ENCODE data around the gene TBC1D20.
"Not testable (repeated sequence)": the region's sequence is repeated elsewhere in the genome, so short reads cannot be mapped to it uniquely, and the experiment has no call there.

TBC1D20 gene

GRCh38 chr20:462199-462991, at the start of gene TBC1D20:
Gene TBC1D20, minus strand, starts transcription at chr20:462533. Its CDS starts 128 bp downstream, at chr20:462405.
- peak; percentile 64 for DNase-seq

GRCh38 chr20:510328-511057, 48.2 kb upstream of the TBC1D20 start:
- not testable (repeated sequence) for DNase-seq

GRCh38 chr20:508364-508787, 46.0 kb upstream of the TBC1D20 start:
- not testable (repeated sequence) for DNase-seq

DNA sequence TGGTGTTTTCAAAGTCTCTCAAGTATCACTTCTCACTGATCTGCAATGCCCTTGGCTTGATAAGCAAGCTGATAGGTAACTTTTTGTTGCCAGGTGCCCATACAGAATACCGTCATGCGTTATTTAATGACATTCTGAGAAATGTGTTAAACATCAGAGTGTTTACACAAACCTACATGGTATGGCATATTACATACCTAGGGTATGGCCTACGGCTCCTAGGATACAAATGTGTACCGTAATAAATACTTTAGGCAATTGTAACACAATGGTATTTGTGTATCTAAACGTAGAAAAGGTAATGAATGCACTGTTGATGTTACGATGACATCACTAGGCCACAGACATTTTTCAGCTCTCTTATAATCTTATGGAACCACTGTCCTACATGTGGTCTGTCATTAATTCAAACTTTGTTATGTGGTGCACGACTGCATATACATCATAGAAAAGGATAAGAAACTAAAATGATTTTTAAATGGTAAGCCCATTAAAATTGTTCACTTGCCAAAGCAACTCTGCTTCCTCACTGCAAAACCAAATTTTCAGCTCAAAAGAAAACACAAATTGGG, 45.5 kb upstream of the TBC1D20 start:
- no peak for DNase-seq

DNA sequence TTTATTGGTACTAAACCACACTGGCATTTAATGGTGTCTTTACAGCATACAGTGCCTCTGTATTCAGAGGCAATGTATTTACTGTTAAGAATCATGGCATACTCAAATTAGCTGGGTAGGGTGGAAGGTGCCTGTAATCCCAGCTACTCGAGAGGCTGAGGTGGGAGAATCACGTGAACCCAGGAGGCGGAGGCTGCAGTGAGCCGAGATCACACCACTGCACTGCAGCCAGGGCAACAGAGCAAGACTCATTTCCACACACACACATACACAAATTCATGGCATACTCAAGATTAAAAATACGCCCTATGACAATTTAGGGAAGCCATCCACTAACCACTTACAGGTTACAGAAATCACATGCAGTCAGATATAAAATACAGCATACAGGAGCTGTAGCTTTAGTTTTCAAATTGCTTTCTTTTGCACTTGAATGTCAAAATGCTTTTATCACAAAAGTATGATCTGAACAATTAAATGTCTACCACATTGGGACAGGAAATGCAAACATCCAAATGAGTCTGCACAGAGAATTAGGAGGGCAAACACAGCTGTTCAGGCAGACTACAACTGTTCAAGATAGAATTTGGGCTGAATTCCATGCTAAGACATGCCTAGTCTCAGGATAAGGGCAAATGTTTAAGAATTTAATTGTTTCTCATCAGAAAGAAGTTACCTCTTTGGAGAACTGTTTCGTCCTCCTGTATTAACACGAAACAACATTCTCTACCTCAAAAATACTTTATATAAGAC, 44.8 kb upstream of the TBC1D20 start:
- DNase-seq = no peak

DNA sequence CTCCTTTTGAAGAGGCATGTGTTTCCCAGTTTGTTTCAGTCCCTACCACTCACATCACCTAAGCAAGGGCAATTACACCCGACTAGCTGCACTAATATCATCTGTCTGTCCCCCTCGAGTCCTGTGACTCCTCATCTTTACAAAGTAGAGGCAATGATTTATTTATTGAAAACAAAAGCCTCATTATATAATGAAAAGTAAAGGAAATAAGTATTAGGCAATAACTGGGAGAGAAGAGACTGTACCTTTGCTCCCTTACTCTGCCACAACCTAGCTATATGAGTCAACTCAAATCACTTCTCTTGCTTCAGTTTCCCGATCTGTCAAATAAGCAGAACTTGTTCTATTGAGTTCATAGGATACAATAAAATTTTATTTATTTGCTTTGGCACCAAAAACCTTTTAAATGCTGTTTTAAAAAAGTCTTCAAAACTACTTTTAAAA, 42.3 kb upstream of the TBC1D20 start:
- DNase-seq = no peak

- no peak for DNase-seq
Observed at GRCh38 chr20:503048-503737, 40.9 kb upstream of the TBC1D20 start.

GRCh38 chr20:497979-498378, 35.6 kb upstream of the TBC1D20 start:
- no peak for DNase-seq

GRCh38 chr20:496126-496696, 33.9 kb upstream of the TBC1D20 start:
- no peak for DNase-seq

GRCh38 chr20:492159-492558, 29.8 kb upstream of the TBC1D20 start:
- DNase-seq = no peak

GRCh38 chr20:487655-488054, 25.3 kb upstream of the TBC1D20 start:
- no peak for DNase-seq

GRCh38 chr20:483815-484644, 21.7 kb upstream of the TBC1D20 start:
- no peak for DNase-seq

DNA sequence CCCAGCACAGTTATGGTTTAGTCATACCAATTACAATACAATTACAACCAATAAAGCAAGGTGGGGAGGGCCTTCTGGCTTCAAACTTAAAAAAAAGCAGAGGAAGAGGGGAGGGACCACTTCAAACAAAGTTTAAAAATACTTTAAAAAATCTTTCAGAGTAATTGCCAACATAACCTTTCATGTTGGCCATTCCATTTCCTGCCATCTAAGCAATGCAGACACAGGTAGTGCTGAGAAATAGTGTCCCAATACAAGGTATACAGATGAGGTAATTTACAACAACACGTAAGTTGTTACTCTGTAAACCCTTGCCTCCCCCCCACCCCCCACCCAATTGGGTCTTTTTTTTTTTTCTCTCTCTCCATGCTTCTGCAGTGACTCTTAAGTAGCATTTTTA, 18.8 kb upstream of the TBC1D20 start:
- DNase-seq = no peak

- no peak for DNase-seq
Observed at GRCh38 chr20:480044-480443, 17.7 kb upstream of the TBC1D20 start.

GRCh38 chr20:479487-479886, 17.2 kb upstream of the TBC1D20 start:
- no peak for DNase-seq

DNA sequence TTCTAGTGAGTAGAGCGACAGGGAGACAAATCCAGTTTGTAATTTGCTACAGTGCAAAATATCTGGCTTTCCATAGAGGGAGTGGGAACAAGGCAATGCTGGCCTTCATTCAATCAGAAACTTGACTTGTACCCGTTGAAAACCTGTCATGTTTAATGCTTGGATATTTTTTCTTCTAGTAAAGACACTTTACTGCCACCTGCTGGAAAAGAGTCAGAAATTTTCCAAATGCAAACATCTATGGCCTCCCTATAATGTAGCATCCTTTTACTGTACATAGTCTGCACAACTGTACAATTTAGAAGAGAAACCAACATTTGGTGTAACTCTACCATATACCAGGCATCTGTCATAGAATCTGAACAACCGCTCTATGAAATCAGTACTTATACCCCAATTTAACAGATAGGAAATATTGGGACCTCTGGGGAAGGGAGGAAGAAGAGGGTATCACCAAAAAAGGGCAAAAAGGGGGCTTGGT, 16.7 kb upstream of the TBC1D20 start:
- DNase-seq = peak; percentile 19

DNA sequence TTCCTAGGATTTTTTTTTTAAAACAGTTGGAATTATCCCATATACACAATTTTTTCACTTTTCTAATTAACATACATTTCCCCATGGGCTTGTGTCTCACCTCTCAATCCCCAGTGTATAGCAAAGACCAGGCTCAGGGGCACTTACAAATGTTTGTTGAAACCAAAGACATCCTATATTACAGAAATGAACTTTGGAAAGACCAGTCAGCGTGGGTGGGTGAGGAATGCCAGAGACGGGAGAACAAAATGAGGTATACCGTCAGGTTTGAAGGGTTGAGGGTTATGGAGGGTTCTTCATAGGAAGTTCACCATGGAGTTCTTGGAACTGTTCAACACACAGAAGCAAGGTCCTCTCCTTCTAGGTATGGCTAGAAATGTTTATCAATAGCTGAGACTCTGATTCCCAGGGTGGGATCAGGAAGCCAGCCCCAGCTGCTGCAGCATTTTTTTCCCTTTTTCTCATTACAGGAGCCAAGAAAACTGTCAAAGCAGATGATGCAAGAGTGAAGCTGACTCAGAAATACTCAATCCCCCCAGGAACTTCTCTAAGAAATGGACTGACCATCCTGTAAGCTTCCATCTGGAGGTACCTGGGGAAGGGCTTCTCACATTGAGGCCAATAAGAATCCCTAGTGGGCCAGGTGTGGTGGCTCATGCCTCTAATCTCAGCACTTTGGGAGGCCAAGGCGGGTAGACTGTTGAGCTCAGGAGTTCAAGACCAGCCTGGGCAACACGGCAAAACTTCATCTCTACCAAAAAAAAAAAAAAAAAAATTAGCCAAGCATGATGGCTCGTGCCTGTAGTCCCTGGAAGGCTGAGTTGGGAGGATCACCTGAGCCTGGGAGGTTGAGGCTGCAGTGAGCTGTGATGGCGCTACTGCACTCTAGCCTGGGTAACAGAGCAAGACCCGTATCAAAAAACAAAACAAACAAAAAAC, 15.9 kb upstream of the TBC1D20 start:
- no peak for DNase-seq

DNA sequence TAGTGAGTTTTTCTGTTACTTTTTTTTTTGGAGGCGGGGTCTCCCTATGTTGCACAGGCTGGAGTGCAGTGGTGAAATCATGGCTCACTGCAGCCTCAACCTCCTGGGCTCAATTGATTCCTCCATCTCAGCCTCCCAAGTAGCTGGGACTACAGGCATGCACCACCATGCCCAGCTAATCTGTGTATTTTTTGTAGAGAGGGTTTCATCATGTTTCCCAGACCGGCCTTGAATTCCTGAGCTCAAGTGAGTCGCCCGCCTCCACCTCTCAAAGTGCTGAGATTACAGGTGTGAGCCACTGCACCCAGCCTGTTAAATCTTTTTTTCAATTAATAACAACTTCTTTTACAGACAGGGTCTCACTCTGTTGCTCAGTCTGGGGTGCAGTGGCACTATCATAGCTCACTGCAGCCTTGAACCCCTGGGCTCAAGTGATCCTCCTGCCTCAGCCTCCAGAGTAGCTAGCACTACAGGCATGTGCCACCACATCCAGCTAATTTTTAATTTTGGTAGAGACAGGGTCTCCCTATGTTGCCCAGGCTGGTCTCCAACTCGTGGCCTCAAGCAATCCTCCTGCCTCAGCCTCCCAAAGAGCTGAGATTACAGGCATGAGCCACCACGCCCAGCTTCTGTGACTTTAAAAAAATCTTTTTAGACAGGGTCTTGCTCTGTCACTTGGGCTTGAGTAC, 14.4 kb upstream of the TBC1D20 start:
- not testable (repeated sequence) for DNase-seq

Data from DMS79 treated with DMSO at 0.1 percent for 48 hours (cell line).